ENCODE measurements around the gene FAM47C. TPM values are rescaled to one million over a fixed set of nuclear protein-coding genes. Genes with fewer than 3 reads are reported as not detected.
"Not testable (repeated sequence)": the region's sequence is repeated elsewhere in the genome, so short reads cannot be mapped to it uniquely, and the experiment has no call there.

The FAM47C gene
- total RNA-seq: not detected

DNA sequence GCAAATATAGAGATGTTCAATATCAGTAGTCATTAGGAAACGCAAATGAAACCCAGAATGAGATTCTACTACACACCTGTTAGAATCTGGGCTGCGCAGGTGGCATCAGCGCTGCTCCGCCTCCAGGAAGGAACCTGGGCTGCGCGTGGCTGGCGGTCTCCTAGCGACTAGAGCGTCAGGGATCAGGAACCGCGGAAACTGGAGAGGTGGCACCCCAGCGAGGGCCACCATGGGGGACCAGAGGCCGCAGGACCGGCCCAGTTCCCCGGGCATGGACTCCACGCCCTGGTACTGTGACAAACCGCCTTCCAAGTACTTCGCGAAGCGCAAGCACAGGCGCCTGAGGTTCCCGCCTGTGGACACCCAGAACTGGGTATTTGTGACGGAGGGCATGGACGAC, at the start of gene FAM47C:
TSS of gene FAM47C (plus strand) at position 185 of the 400 bp plus-strand sequence. CDS start at position 230, 45 bp downstream.
- not testable (repeated sequence) for H3K27ac ChIP-seq; H3K4me3 ChIP-seq; ATAC-seq (ENCODE audit: low FRiP score in 2 of 2); H3K27me3 ChIP-seq; H3K4me1 ChIP-seq; H3K36me3 ChIP-seq
- WGBS, 2 donors: 75 to 84% methylated on average over 6 to 24 of the region's 24 CpGs
- peaks cover 0 to 11% (median 0%) of the 10 kb centered on the region in 4 donors for H3K9me3 ChIP-seq
- DNase-seq: peak in 1 of 2 donors; percentile 30

DNA sequence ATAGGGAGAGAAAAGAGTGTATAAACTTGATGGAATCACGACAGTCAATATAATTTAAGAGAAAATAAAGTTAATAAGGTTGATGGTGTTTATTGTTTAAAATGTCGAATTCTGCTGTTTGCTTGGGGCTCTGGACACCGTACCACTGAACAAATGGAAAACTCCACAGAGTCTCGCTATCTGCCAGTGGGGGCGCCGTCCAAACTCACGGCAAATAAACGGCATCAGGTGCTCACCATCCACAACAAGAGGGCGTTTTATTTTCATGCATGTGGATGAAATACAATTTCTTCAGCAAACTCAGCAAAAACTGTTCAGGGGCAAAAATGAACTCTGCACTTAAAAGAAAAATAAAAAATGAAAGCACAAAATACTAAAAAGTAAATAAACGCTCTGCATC, 46.6 kb upstream of the FAM47C start:
- Histone ChIP-seq H3K36me3 (no peaks in the 10 kb centered on the region), H3K4me3 (no peak overlapping the region), H3K9me3 (no peaks in the 10 kb centered on the region), H3K27ac (no peak overlapping the region), H3K27me3 (peaks cover 0 to 6% (median 0%) of the 10 kb centered on the region in 4 donors), H3K4me1 (no peaks in the 10 kb centered on the region)
- no peak for ATAC-seq (ENCODE audit: low FRiP score in 2 of 2)
- no peak for DNase-seq
- TF ChIP-seq POLR2A (IDR thresholded peaks at IDR 0.05) (no peak), POLR2AphosphoS5 (IDR thresholded peaks at IDR 0.05) (no peak), EP300 (IDR thresholded peaks at IDR 0.05) (no peak)
- TF ChIP-seq, protein P1, sequence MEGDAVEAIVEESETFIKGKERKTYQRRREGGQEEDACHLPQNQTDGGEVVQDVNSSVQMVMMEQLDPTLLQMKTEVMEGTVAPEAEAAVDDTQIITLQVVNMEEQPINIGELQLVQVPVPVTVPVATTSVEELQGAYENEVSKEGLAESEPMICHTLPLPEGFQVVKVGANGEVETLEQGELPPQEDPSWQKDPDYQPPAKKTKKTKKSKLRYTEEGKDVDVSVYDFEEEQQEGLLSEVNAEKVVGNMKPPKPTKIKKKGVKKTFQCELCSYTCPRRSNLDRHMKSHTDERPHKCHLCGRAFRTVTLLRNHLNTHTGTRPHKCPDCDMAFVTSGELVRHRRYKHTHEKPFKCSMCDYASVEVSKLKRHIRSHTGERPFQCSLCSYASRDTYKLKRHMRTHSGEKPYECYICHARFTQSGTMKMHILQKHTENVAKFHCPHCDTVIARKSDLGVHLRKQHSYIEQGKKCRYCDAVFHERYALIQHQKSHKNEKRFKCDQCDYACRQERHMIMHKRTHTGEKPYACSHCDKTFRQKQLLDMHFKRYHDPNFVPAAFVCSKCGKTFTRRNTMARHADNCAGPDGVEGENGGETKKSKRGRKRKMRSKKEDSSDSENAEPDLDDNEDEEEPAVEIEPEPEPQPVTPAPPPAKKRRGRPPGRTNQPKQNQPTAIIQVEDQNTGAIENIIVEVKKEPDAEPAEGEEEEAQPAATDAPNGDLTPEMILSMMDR (IDR thresholded peaks at IDR 0.05): no peak
- WGBS, 2 donors: 65 to 74% methylated on average over 10 of the region's 10 CpGs

DNA sequence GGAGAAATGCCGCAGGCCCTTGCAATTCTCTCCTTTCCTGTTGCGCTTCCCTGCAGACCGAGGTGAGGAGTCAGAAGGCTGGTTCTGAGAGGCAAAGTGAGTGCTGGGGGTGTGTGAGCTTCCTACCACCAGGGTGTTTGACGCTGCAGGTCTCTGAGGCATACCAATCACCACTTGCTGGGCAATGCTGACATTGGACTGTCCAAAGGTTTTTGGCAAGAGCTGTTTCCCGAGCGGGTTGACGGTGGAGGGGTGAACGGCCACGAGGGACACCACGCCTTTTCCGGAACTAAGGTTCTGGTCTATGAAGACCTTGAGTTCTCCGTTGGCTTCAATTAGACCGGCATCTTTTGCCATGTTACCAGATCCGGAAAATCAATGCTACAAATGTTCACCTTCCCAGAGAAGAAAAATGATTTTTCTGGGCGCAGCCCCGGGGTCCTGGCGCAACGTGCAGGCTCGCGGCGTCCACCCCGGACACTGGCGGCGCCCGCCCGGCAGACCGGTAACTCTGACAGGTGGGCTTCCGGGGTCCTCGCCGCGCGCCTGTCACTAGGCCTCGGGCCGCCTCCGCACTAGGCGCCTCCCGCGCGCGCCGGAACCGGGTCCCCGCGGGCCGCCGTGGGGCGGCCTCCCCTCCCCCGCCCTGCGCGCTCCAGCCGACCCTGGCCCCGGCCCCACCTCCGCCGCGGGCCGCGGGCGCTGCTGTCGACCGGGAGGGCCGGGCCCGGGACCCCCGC, 44.9 kb upstream of the FAM47C start:
- no peak overlapping the region for H3K27ac ChIP-seq
- no peak for TF ChIP-seq POLR2AphosphoS5 (IDR thresholded peaks at IDR 0.05)
- H3K4me1 ChIP-seq: no peaks in the 10 kb centered on the region
- no peaks in the 10 kb centered on the region for H3K9me3 ChIP-seq
- WGBS, 2 donors: 55 to 58% methylated on average over 3 to 57 of the region's 63 CpGs
- H3K36me3 ChIP-seq: no peaks in the 10 kb centered on the region
- ATAC-seq (ENCODE audit: low FRiP score in 2 of 2) (no peak), DNase-seq (peak in 1 of 2 donors; percentile 58)
- H3K27me3 ChIP-seq: no peaks in the 10 kb centered on the region
- H3K4me3 ChIP-seq: peak overlapping the region in 3 of 4 donors; percentile 17 to 36 (median 32)

DNA sequence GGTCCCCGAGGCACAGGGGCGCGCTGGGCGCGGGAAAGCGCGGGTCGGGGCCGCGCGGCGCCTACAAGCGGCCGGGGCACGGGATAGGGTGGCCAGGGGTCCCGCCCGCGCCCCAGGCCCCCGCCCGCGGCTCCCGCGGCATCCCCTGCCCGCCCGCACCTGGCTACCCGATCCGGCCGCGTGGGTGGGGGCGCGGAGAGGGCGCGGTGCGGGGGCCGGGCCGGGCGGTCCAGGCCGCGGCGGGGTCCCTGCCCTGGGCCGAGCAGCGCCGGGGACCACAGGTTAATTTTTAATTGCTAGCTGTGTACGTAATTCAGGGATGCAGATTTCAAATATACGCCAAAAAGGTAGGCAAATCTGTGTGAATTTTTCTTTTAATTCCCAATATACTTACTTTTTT, 44.3 kb upstream of the FAM47C start:
- Histone ChIP-seq H3K4me1 (no peaks in the 10 kb centered on the region), H3K27me3 (no peaks in the 10 kb centered on the region), H3K27ac (no peak overlapping the region), H3K9me3 (no peaks in the 10 kb centered on the region), H3K4me3 (peak overlapping the region in 3 of 4 donors; percentile 17 to 36 (median 32)), H3K36me3 (no peaks in the 10 kb centered on the region)
- 22 to 56% methylated on average over 2 to 18 of the region's 45 CpGs for WGBS, 2 donors
- DNase-seq (peak in 1 of 2 donors; percentile 42), ATAC-seq (ENCODE audit: low FRiP score in 2 of 2) (no peak)
- TF ChIP-seq POLR2A (IDR thresholded peaks at IDR 0.05) (no peak), EP300 (IDR thresholded peaks at IDR 0.05) (no peak), POLR2AphosphoS5 (IDR thresholded peaks at IDR 0.05) (no peak)
- TF ChIP-seq, protein P1 (IDR thresholded peaks at IDR 0.05): no peak

DNA sequence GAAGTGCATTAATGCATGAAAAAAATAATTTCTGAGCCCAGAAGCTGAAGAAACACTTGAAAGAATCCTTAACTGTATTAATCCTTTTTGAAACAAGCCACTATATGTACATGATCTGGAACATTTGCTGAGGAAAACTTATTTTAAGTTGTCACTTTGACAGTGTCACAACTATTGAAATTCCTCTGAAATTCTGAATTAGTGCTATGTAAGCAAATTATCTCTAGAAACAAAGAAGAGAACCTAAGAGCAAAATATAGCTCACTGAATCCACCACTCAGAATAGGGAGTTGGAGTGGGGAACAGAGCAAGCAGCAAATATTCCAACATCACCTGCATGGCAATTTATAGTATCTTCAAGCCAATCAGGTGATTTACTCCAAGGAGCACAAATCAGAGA, 34.6 kb upstream of the FAM47C start:
- no peaks in the 10 kb centered on the region for H3K36me3 ChIP-seq
- no peak for ATAC-seq (ENCODE audit: low FRiP score in 2 of 2)
- H3K27ac ChIP-seq: no peak overlapping the region
- H3K9me3 ChIP-seq: no peaks in the 10 kb centered on the region
- no peaks in the 10 kb centered on the region for H3K27me3 ChIP-seq
- no peaks in the 10 kb centered on the region for H3K4me1 ChIP-seq
- H3K4me3 ChIP-seq: no peak overlapping the region
- DNase-seq: no peak
- no peak for TF ChIP-seq EP300 (IDR thresholded peaks at IDR 0.05)

DNA sequence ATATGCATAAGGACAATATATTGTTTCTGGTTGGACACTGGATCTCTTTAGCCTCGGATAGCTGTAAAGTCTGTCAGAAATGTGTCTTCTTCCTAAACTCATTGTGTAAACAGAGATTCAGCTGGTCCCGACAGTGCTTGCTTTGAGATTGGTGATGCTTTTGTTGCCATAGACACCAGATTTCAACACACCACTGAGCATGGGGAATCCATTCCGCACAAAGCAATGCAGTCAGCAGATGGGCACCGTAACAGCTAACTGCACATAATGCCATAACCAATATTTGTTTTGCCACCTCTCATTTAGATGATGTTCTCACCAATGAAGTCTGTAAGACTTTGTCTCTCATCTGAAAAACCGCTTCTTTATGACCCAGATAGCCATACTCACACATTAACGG, 33.3 kb upstream of the FAM47C start:
- Histone ChIP-seq H3K36me3 (no peaks in the 10 kb centered on the region), H3K27ac (no peak overlapping the region), H3K27me3 (no peaks in the 10 kb centered on the region), H3K9me3 (no peaks in the 10 kb centered on the region), H3K4me3 (no peak overlapping the region), H3K4me1 (no peaks in the 10 kb centered on the region)
- DNase-seq (no peak), ATAC-seq (ENCODE audit: low FRiP score in 2 of 2) (no peak)
- TF ChIP-seq, protein P1 (IDR thresholded peaks at IDR 0.05): no peak
- TF ChIP-seq EP300 (IDR thresholded peaks at IDR 0.05): no peak
- TF ChIP-seq POLR2A (IDR thresholded peaks at IDR 0.05): no peak
- TF ChIP-seq POLR2AphosphoS5 (IDR thresholded peaks at IDR 0.05): no peak
- WGBS, 2 donors: 70 to 77% methylated on average over 6 of the region's 6 CpGs
